Rectal smooth muscle tissue (tissue), 1 donor: ENCODE data around the gene FOXM1.

Experiments
- H3K27ac ChIP-seq: one replicate; pipeline ENCODE4 v1.7.0; 2013; ENCODE audit warnings: low read depth, low read length, inconsistent platforms
- H3K27me3 ChIP-seq: one replicate; pipeline ENCODE4 v1.7.0; 2013; ENCODE audit warnings: low read length; ENCODE audit not compliant: control insufficient read depth, insufficient read depth
- H3K36me3 ChIP-seq: one replicate; pipeline ENCODE4 v1.7.0; 2013; ENCODE audit warnings: low read length; ENCODE audit not compliant: control insufficient read depth, insufficient read depth
- H3K4me1 ChIP-seq: one replicate; pipeline ENCODE4 v1.7.0; 2013; ENCODE audit warnings: low read length; ENCODE audit not compliant: control insufficient read depth, insufficient read depth
- H3K4me3 ChIP-seq: one replicate; pipeline ENCODE4 v1.7.0; 2013; ENCODE audit warnings: low read length
- H3K9ac ChIP-seq: one replicate; pipeline ENCODE4 v1.7.0; 2013; ENCODE audit warnings: low read length

Gene FOXM1

GRCh38 chr12:2811801-2812200 is 65.2 kb downstream of the FOXM1 start:
- Histone ChIP-seq H3K27ac (no peak overlapping the region), H3K36me3 (no peaks in the 10 kb centered on the region), H3K4me3 (peak overlapping the region; percentile 75), H3K4me1 (peaks cover 6% of the 10 kb centered on the region), H3K9ac (no peak overlapping the region), H3K27me3 (no peaks in the 10 kb centered on the region)
